Ectodermal cell (in vitro differentiated cells): ENCODE data around the gene CPVL. TPM values are rescaled to one million over a fixed set of nuclear protein-coding genes. Genes with fewer than 3 reads are reported as not detected.
A peak's percentile ranks its signal among the peaks of the same experiment; 100 is the strongest.

Experiments
- H3K27ac ChIP-seq: 2 replicates; pipeline ENCODE4 v1.7.0; 2013; ENCODE audit warnings: mild to moderate bottlenecking, low read depth, low read length; ENCODE audit not compliant: insufficient read depth, poor library complexity, severe bottlenecking
- H3K27me3 ChIP-seq: 2 replicates; pipeline ENCODE4 v1.7.0; 2013; ENCODE audit warnings: mild to moderate bottlenecking, low read length; ENCODE audit not compliant: insufficient read depth, control insufficient read depth, poor library complexity, severe bottlenecking
- H3K36me3 ChIP-seq: one replicate; pipeline ENCODE4 v1.7.0; 2013; ENCODE audit warnings: low read length; ENCODE audit not compliant: control insufficient read depth, insufficient read depth
- H3K4me1 ChIP-seq: one replicate; pipeline ENCODE4 v1.7.0; 2013; ENCODE audit warnings: low read length; ENCODE audit not compliant: control insufficient read depth, insufficient read depth
- H3K4me3 ChIP-seq: 2 replicates; pipeline ENCODE4 v1.7.0; 2013; ENCODE audit warnings: low read depth, low read length, control low read depth; ENCODE audit not compliant: insufficient read depth
- H3K9me3 ChIP-seq: 2 replicates; pipeline ENCODE4 v1.7.0; 2013; ENCODE audit warnings: mild to moderate bottlenecking, low read length, moderate library complexity; ENCODE audit not compliant: control insufficient read depth
- WGBS, 2 experiments: methylation state at CpG; one replicate each; pipeline ENCODE4 v1.1.7; 2013; ENCODE audit warnings: missing lambda C conversion rate in 2 of 2; 5-methylcytosine and 5-hydroxymethylcytosine counted together
- polyA plus RNA-seq, 4 experiments: library from polyadenylated mRNA; stranded (reverse); fragments of 50-300 nt; gene quantifications; one replicate each; pipeline ENCODE4 v1.2.3, GENCODE V29; 2013

CPVL gene
- polyA plus RNA-seq (2013, experiment 1 of 4): 53.0 TPM
- polyA plus RNA-seq (2013, experiment 2 of 4): 50.9 TPM
- 41.2 TPM for polyA plus RNA-seq (2013, experiment 3 of 4)
- polyA plus RNA-seq (2013, experiment 4 of 4): 36.0 TPM

GRCh38 chr7:29146057-29146706 is at the start of gene CPVL:
Gene CPVL, minus strand, starts transcription at chr7:29146537. Its CDS starts 25,476 bp downstream, at chr7:29121061.
- H3K4me3 ChIP-seq: peak within 1 kb of the TSS; percentile 72
- no peaks in the 10 kb centered on the region for H3K9me3 ChIP-seq
- H3K27me3 ChIP-seq: peaks cover 26% of the 10 kb centered on the region
- H3K36me3 ChIP-seq: no peaks in the 10 kb centered on the region
- H3K4me1 ChIP-seq: peaks cover 3% of the 10 kb centered on the region
- H3K27ac ChIP-seq: no peak within 1 kb of the TSS
- 1% methylated on average over 42 of the region's 42 CpGs for WGBS, 2 experiments

DNA sequence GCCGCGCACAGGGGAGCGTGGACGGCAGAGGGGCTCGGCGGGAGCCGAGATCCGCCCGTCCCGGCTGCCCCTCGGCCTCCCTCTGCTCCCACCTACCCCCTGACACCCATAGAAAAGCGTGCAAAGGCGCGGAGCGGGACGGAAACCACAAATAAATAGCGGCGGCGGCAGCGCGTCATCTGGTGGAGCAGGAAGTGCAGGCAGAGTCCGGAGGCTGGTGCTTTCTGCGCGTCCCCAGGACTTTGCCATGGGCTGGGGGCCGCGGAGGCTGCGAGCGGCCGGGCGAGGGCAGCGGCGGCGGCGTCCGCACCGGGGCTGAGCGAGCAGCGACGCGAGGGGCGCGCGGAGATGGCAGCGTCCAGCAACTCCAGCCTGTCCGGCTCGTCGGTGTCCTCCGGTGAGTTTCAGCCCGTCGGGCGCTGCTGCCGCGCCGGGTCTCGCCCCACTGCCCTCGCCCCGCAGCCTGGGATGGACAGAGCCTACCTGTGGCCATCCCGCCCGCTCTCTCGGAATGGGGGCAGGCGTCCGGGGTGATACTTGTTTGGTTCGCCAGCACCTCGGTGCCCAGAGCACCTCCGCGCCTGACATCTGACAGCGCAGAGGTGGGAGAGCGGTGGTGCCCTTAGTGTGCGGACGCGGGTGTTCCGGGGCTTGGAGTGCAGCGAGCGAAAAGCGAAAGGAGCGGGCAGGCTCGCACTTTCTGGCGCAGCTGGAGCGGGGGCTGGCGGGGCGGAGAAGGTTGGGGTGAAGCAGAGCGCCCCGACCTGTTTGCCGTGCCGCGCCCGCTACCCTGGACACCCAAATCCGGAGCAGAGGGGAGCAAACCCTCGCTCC is 48.5 kb upstream of the CPVL start, which contains the start of gene CHN2:
TSS of gene CHN2 (plus strand) at position 182 of the 834 bp plus-strand sequence.
- WGBS, 2 experiments: 1% methylated on average over 89 of the region's 89 CpGs
- no peaks in the 10 kb centered on the region for H3K9me3 ChIP-seq
- no peaks in the 10 kb centered on the region for H3K36me3 ChIP-seq
- peaks cover 14% of the 10 kb centered on the region for H3K4me1 ChIP-seq
- peaks cover 84% of the 10 kb centered on the region for H3K27me3 ChIP-seq
- no peak within 1 kb of the TSS for H3K27ac ChIP-seq
- peak within 1 kb of the TSS; percentile 48 for H3K4me3 ChIP-seq

- Histone ChIP-seq H3K4me1 (peaks cover 15% of the 10 kb centered on the region), H3K27ac (no peak overlapping the region), H3K36me3 (no peaks in the 10 kb centered on the region), H3K9me3 (no peaks in the 10 kb centered on the region), H3K27me3 (peaks cover 89% of the 10 kb centered on the region), H3K4me3 (peak overlapping the region; percentile 48)
- WGBS, 2 experiments: 0% methylated on average over 38 to 40 of the region's 40 CpGs
Observed at GRCh38 chr7:29194206-29194593, 47.9 kb upstream of the CPVL start.

DNA sequence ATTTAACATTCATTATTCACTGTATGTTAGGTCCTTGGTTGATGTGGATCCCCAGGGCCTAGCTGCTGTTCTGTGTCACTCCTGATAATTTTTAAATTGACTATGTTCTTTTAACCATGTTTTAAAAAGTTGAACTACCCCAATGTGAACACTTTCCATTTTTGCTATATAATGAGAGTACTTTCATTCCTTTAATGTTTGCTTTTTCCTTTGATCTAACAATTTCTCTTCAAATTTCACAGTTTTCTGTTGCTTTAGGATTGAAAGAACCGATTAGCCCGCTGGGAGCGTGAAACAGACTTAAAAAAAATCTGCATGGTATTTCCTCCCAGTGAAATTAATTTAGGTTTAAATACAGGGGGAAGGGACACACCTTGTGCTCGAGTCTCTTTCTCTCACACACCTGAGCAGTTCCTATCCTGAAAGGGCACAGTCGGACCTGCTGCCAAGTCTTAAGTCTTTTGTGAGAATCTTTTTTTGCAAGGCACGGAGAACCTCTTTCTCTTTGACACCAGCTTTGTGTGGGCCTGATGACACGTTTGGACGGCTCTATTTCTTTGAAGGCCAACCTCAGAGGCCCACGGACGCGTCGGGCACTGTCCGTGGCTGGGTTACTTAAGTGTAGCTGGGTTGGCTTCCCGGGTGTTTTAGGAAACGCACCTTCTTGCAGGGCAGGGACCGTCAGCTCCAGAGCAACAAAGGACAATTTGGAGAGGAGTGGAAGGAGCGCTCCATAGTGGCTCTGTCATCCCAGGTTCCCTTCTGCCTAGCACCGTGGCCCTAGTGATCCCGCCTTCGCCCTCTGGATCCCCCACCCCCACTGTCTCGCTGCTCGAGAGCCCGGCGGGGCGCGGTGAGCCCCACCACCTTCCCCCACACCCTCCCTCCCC is 47.2 kb upstream of the CPVL start:
- H3K27me3 ChIP-seq: peaks cover 89% of the 10 kb centered on the region
- 7 to 8% methylated on average over 26 of the region's 26 CpGs for WGBS, 2 experiments
- no peaks in the 10 kb centered on the region for H3K36me3 ChIP-seq
- H3K4me3 ChIP-seq: peak overlapping the region; percentile 48
- H3K9me3 ChIP-seq: no peaks in the 10 kb centered on the region
- peaks cover 15% of the 10 kb centered on the region for H3K4me1 ChIP-seq
- H3K27ac ChIP-seq: no peak overlapping the region

GRCh38 chr7:29192811-29193210 is 46.5 kb upstream of the CPVL start:
- H3K4me3 ChIP-seq: no peak overlapping the region
- peaks cover 15% of the 10 kb centered on the region for H3K4me1 ChIP-seq
- no peaks in the 10 kb centered on the region for H3K9me3 ChIP-seq
- WGBS, 2 experiments: 90% methylated on average over 8 of the region's 8 CpGs
- no peak overlapping the region for H3K27ac ChIP-seq
- H3K36me3 ChIP-seq: no peaks in the 10 kb centered on the region
- H3K27me3 ChIP-seq: peaks cover 85% of the 10 kb centered on the region

GRCh38 chr7:29192323-29192722 is 46.0 kb upstream of the CPVL start:
- Histone ChIP-seq H3K4me1 (peaks cover 15% of the 10 kb centered on the region), H3K36me3 (no peaks in the 10 kb centered on the region), H3K4me3 (no peak overlapping the region), H3K27me3 (peaks cover 81% of the 10 kb centered on the region), H3K9me3 (no peaks in the 10 kb centered on the region), H3K27ac (no peak overlapping the region)
- 86 to 89% methylated on average over 1 of the region's 1 CpG for WGBS, 2 experiments

DNA sequence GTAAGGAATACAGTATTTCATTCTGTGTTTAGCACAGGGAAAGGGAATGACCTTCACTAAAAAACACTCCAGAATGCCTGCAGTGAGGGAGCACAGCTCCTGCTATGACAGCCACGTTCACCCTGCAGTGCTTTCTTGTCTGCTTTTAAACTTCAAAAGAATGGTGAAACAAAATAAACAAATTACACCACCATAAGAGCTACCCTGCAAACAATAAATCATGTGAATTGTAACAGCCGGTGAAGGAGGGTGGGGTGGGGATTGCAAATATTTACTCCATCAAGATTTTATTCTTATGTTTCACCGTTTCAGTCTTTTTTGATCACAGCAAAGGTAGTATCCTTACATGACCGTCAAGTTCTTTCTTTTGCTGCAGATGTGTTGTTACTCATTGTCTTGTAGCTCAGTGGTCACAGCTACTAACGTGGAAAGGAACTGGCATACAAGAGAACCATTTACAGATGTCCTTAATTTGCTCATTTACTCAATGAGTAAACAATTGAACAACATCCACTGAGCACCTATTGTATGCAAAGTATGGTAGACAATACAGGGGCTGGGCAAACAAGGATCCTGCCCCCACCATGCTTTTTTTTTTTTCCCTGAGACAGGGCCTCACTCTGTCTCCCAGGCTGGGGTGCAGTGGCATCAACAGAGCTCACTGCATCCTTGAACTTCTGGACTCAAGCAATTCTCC is 44.2 kb upstream of the CPVL start:
- Histone ChIP-seq H3K4me3 (no peak overlapping the region), H3K27ac (no peak overlapping the region)
- WGBS, 2 experiments: 44 to 46% methylated on average over 4 to 5 of the region's 5 CpGs

DNA sequence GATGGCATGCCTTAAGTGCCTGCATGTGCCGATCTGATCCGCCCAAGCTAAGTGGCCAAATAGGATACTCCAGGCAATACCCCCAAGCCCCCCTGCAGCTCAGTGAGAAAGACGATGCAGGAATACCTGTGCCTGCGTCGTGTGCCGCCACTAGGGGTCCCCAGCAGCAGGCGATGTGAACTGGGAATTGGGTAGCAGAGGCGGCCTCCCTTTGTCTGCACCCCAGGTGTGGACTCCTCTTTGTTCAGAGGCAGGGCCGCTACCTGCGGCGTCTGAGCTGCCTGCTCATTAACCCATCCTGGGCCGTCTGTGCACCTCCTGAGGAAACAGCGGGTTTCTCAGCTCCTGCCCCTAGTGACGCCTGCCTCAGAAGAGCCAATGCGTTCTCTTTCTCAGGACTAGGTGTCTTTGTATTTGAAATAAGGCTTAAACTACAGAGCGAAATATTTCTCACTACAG is 43.4 kb upstream of the CPVL start:
- Histone ChIP-seq H3K4me1 (peaks cover 15% of the 10 kb centered on the region), H3K4me3 (no peak overlapping the region), H3K27me3 (peaks cover 55% of the 10 kb centered on the region), H3K9me3 (no peaks in the 10 kb centered on the region), H3K27ac (no peak overlapping the region), H3K36me3 (no peaks in the 10 kb centered on the region)
- WGBS, 2 experiments: 3 to 7% methylated on average over 15 to 16 of the region's 16 CpGs

More for the DNA sequence above, 44.2 kb upstream of the CPVL start:
- Histone ChIP-seq H3K36me3 (no peaks in the 10 kb centered on the region), H3K4me1 (peaks cover 15% of the 10 kb centered on the region), H3K9me3 (no peaks in the 10 kb centered on the region), H3K27me3 (peaks cover 62% of the 10 kb centered on the region)

GRCh38 chr7:29185613-29186012 is 39.3 kb upstream of the CPVL start:
- no peak overlapping the region for H3K4me3 ChIP-seq
- WGBS, 2 experiments: 85 to 86% methylated on average over 6 of the region's 6 CpGs
- H3K27ac ChIP-seq: no peak overlapping the region
- H3K9me3 ChIP-seq: no peaks in the 10 kb centered on the region
- peaks cover 13% of the 10 kb centered on the region for H3K27me3 ChIP-seq
- H3K4me1 ChIP-seq: peaks cover 7% of the 10 kb centered on the region
- no peaks in the 10 kb centered on the region for H3K36me3 ChIP-seq
